B cell (primary cell): ENCODE measurements around the gene ATP8A1. TPM values are rescaled to one million over a fixed set of nuclear protein-coding genes. Genes with fewer than 3 reads are reported as not detected.

ENCODE experiments used
- ATAC-seq: fragments of 200-7000 bp; cut with Tn5 transposase; one replicate; pipeline ENCODE4 v1.10.0; 2021; ENCODE audit warnings: low read depth, mild to moderate bottlenecking, moderate number of reproducible peaks, moderate library complexity
- CTCF ChIA-PET: fragments of 350-600 bp; sonication (Branson Sonifier 250); formaldehyde crosslinking; loops from one replicate; lab custom pipeline; 2021; ENCODE audit warnings: antibody characterized with exemption, inconsistent platforms; lab: Charles Lee
- POLR2A ChIA-PET: fragments of 350-600 bp; sonication (Branson Sonifier 250); formaldehyde crosslinking; loops from one replicate; lab custom pipeline; 2021; ENCODE audit warnings: antibody characterized with exemption; lab: Charles Lee
- DNase-seq: peaks from one replicate; pipeline ENCODE4 v3.0.0; 2013
- H2AFZ ChIP-seq: 2 replicates; pipeline ENCODE4 v1.6.1; 2012; ENCODE audit warnings: mild to moderate bottlenecking, low read depth, low read length; ENCODE audit not compliant: insufficient read depth, poor library complexity, severe bottlenecking
- H3K27ac ChIP-seq, 2 donors: 1 replicate in 1 of 2; 2 replicates in 1 of 2; pipeline ENCODE4 v1.5.1; 2012 to 2013; ENCODE audit warnings: low read length in 2 of 2, mild to moderate bottlenecking in 2 of 2, moderate library complexity in 1 of 2
- H3K27me3 ChIP-seq, 4 experiments: fragments of 200-600 bp in 1 of 4; sonication (generic) in 1 of 4; replicated peaks in 1 of 4; 1 replicate in 2 of 4; 2 replicates in 2 of 4; pipeline versions ENCODE4 v1.6.1 to v1.7.0; 2013 to 2016; ENCODE audit warnings: low read length in 3 of 4, mild to moderate bottlenecking in 2 of 4, mixed read lengths in 1 of 4, moderate library complexity in 1 of 4; ENCODE audit not compliant: insufficient read depth in 4 of 4, control insufficient read depth in 3 of 4; ENCODE audit errors: control extremely low read depth in 1 of 4
- H3K36me3 ChIP-seq, 2 experiments: replicated peaks in 1 of 2; 1 replicate in 1 of 2; 2 replicates in 1 of 2; pipeline versions ENCODE4 v1.6.1 to v1.7.1; 2013; ENCODE audit warnings: low read length in 1 of 2; ENCODE audit not compliant: insufficient read depth in 2 of 2, control insufficient read depth in 1 of 2; ENCODE audit errors: control extremely low read depth in 1 of 2, extremely low read depth in 1 of 2
- H3K4me1 ChIP-seq, 2 donors: fragments of 200-600 bp in 1 of 2; sonication (generic) in 1 of 2; 1 replicate in 1 of 2; 2 replicates in 1 of 2; pipeline versions ENCODE4 v1.5.1 to v1.6.1; 2013 to 2017; ENCODE audit warnings: low read length in 2 of 2; ENCODE audit not compliant: control insufficient read depth in 2 of 2, insufficient read depth in 2 of 2
- H3K4me2 ChIP-seq: replicated peaks from 2 replicates; pipeline ENCODE3; 2012; ENCODE audit warnings: mild to moderate bottlenecking, low read depth, low read length; ENCODE audit not compliant: poor library complexity, severe bottlenecking
- H3K4me3 ChIP-seq, 5 experiments: fragments of 200-600 bp in 1 of 5; sonication (generic) in 1 of 5; 1 replicate in 3 of 5; 2 replicates in 2 of 5; pipeline versions ENCODE4 v1.5.1 to v1.7.0; 2011 to 2016; ENCODE audit warnings: low read length in 4 of 5, mild to moderate bottlenecking in 4 of 5, low read depth in 2 of 5, control low read depth in 1 of 5, moderate library complexity in 1 of 5; ENCODE audit not compliant: insufficient read depth in 1 of 5; ENCODE audit errors: control extremely low read depth in 1 of 5, extremely low read depth in 1 of 5
- H3K79me2 ChIP-seq: fragments of 200-600 bp; sonication (generic); one replicate; pipeline ENCODE4 v1.6.0; 2016; ENCODE audit warnings: low read length; ENCODE audit not compliant: control insufficient read depth, insufficient read depth
- H3K9ac ChIP-seq: fragments of 200-600 bp; sonication (generic); 2 replicates; pipeline ENCODE4 v1.6.1; 2017; ENCODE audit warnings: mild to moderate bottlenecking, low read length, moderate library complexity
- H3K9me3 ChIP-seq, 3 donors: one replicate each; pipeline versions ENCODE4 v1.6.1 to v1.7.1; 2013; ENCODE audit warnings: low read length in 2 of 3; ENCODE audit not compliant: control insufficient read depth in 2 of 3, insufficient read depth in 1 of 3; ENCODE audit errors: control extremely low read depth in 1 of 3
- H4K20me1 ChIP-seq: 2 replicates; pipeline ENCODE4 v1.6.0; 2012; ENCODE audit warnings: mild to moderate bottlenecking, low read length; ENCODE audit not compliant: insufficient read depth, control insufficient read depth, poor library complexity, severe bottlenecking
- H3K27ac Mint-ChIP-seq: one replicate; pipeline ENCODE4 v1.8.0; 2021; ENCODE audit warnings: mixed read lengths
- H3K27me3 Mint-ChIP-seq: one replicate; pipeline ENCODE4 v1.8.0; 2021; ENCODE audit warnings: mixed read lengths
- H3K4me1 Mint-ChIP-seq: one replicate; pipeline ENCODE4 v1.8.0; 2021; ENCODE audit warnings: mixed read lengths
- H3K4me3 Mint-ChIP-seq: one replicate; pipeline ENCODE4 v1.8.0; 2021; ENCODE audit warnings: mixed read lengths
- H3K9me3 Mint-ChIP-seq: one replicate; pipeline ENCODE4 v1.8.0; 2022; ENCODE audit warnings: mixed read lengths; ENCODE audit not compliant: insufficient read depth
- CTCF ChIP-seq: fragments of 200-600 bp; IDR thresholded peaks from one replicate; pipeline ENCODE4 v1.8.0; 2022; ENCODE audit warnings: antibody characterized with exemption, mild to moderate bottlenecking
- EZH2 ChIP-seq: IDR thresholded peaks from 2 replicates; pipeline ENCODE4 v1.6.1; 2012; ENCODE audit warnings: borderline replicate concordance, low read depth, mild to moderate bottlenecking, moderate library complexity, low read length; ENCODE audit not compliant: insufficient read depth, poor library complexity, severe bottlenecking
- WGBS: methylation state at CpG from one replicate; pipeline ENCODE4 v1.1.5; 2013; ENCODE audit warnings: missing lambda C conversion rate; ENCODE audit not compliant: insufficient coverage; 5-methylcytosine and 5-hydroxymethylcytosine counted together
- intact Hi-C: fragments of 100-400 bp; cut with micrococcal nuclease; formaldehyde crosslinking; loops from one replicate; pipeline ENCODE4 v1.10.0; 2022
- polyA plus RNA-seq: library from polyadenylated mRNA; depleted of rRNA; stranded (reverse); fragments of >200 nt; gene quantifications from 2 replicates; pipeline ENCODE4 v1.2.3, GENCODE V29; 2012
- total RNA-seq, 2 donors: library from RNA; stranded (reverse); fragments of 120-200 nt in 1 of 2; gene quantifications; 1 replicate in 1 of 2; 2 replicates in 1 of 2; pipeline versions ENCODE4 v1.2.3 to v1.2.4, GENCODE V29; 2013 to 2022

Gene ATP8A1
- total and polyA plus RNA-seq, 2 donors (not counting 1 experiment from before 2014, with no cell fraction given): 28.7 to 51.8 TPM

DNA sequence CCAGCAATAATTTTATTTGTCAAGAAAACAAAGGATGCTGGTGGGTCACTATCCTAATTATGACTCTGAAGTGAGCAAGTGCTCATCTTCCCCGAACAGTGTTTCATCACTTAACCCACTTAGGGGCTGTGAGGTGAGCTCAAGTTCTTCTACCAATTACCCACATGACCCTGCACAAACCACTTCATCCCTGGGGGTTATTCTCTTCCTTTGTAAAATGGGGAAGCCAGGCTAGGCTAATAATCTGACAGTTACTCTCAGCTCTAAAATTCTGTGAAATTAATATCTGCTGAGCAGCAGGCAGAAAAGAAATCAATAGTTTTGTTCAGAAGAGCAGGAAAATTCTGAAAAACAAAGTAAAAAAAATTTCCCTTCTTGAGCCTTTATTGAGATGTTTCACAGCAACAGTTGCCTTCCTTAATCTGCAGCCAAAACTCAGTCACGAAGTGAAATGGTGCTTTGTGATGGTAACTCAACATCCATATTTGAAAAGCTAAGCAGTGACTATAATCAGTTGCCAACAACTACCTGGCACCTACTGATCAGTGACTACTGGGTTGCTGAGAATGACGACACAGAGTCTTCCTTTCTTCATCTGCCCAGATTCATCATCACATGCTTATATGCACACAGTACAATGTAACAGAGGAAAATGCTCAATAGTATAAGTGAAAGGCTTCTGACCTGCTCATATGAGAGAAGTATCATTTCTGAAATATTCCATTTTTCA lies 24.1 kb downstream of the ATP8A1 start:
- Histone ChIP-seq H3K27me3 (no peaks in the 10 kb centered on the region), H3K4me3 (no peak overlapping the region), H3K27ac (peak overlapping the region; percentile 24 to 78), H3K4me2 (peak overlapping the region; percentile 54), H3K9ac (peak overlapping the region; percentile 17), H3K79me2 (peaks cover 66% of the 10 kb centered on the region), H3K4me1 (peaks cover 76 to 81% of the 10 kb centered on the region in 2 donors), H4K20me1 (no peaks in the 10 kb centered on the region), H3K36me3 (no peaks in the 10 kb centered on the region), H3K9me3 (no peaks in the 10 kb centered on the region), H2AFZ (no peak overlapping the region)
- ChIA-PET CTCF (interaction anchor here (1.0 kb wide), 2 partner anchors 14 to 72 kb away, joined by 3 read pairs; no protein-coding TSS in a partner anchor), POLR2A (interaction anchor here (1.0 kb wide), 1 partner anchor 23 kb away, joined by 5 read pairs; no protein-coding TSS in a partner anchor)
- DNase-seq (peak; percentile 63), ATAC-seq (peak; percentile 22)
- no peaks in the 10 kb centered on the region for H3K27me3 Mint-ChIP-seq
- peak overlapping the region; percentile 42 for H3K4me3 Mint-ChIP-seq
- no peaks in the 10 kb centered on the region for H3K9me3 Mint-ChIP-seq
- peaks cover 81% of the 10 kb centered on the region for H3K4me1 Mint-ChIP-seq
- intact Hi-C loops: no loop called here
- TF ChIP-seq CTCF (no peak), EZH2 (no peak)
- no CpG with 5 or more reads among the region's 3 CpGs for WGBS
- H3K27ac Mint-ChIP-seq: peak overlapping the region; percentile 70

DNA sequence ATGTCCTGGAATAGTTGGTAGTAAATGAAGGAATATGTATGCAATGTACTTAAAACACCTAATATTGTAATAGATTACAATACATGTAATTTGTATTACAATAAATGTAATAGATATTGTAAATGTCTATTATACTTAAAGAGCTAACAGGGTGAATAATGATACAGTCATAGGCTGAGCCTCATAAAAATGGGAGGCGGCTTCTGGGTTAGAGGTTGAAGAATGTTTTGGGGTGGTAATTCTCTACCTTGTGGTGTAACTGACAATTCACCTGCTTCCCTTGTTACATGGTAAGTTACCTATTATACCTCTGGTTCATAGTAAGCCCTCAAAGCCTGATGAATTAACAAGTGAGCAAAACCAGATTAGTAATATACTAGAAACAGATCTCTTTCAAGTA lies 26.0 kb downstream of the ATP8A1 start:
- DNase-seq: no peak
- WGBS: no CpG with 5 or more reads among the region's 1 CpG
- intact Hi-C loops: no loop called here
- ATAC-seq: no peak
- Mint-ChIP-seq H3K27ac (no peak overlapping the region), H3K9me3 (no peaks in the 10 kb centered on the region), H3K27me3 (no peaks in the 10 kb centered on the region), H3K4me3 (no peak overlapping the region), H3K4me1 (peaks cover 81% of the 10 kb centered on the region)
- Histone ChIP-seq H3K27me3 (no peaks in the 10 kb centered on the region), H3K4me3 (no peak overlapping the region), H3K36me3 (no peaks in the 10 kb centered on the region), H3K27ac (no peak overlapping the region), H3K4me1 (peaks cover 72 to 81% of the 10 kb centered on the region in 2 donors), H4K20me1 (no peaks in the 10 kb centered on the region), H3K9ac (no peak overlapping the region), H3K4me2 (no peak overlapping the region), H3K9me3 (no peaks in the 10 kb centered on the region), H3K79me2 (peaks cover 47% of the 10 kb centered on the region), H2AFZ (no peak overlapping the region)
- TF ChIP-seq CTCF (no peak), EZH2 (no peak)
- POLR2A ChIA-PET: no interaction called here
- CTCF ChIA-PET: no interaction called here
